Measurements from ENCODE around the gene RALGAPB. TPM values are rescaled to one million over a fixed set of nuclear protein-coding genes. Genes with fewer than 3 reads are reported as not detected.
"Not testable (repeated sequence)": the region's sequence is repeated elsewhere in the genome, so short reads cannot be mapped to it uniquely, and the experiment has no call there.

RALGAPB gene
- total and polyA plus RNA-seq, 5 donors = 8.3 to 26.9 (median 22.0) TPM

DNA sequence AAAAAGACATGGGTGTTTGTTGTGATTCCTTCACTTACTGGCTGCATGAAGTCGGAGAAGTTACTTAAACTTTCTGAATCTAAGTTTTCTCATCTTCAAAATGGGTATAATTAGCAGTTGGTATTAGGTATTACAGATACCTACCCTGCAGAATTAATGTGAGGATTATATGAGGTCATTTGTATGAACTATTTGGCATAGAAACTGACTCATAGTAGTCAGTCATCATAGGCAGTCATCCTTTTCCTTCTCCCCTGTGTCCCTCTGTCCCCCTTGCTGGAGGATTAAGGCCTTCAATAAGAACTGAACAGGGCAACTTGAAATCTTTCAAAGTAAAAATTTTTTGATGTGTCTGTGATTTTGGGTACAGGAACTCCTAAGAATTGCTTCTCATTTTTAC lies 26.3 kb downstream of the RALGAPB start:
- Histone ChIP-seq H3K27ac (ENCODE audit: low read length) (no peak overlapping the region), H3K9me3 (ENCODE audit: control insufficient read depth, low read length) (no peaks in the 10 kb centered on the region), H3K4me3 (ENCODE audit: low read length) (no peak overlapping the region), H3K27me3 (ENCODE audit: control insufficient read depth, insufficient read depth) (no peaks in the 10 kb centered on the region), H3K4me1 (ENCODE audit: control insufficient read depth, insufficient read depth, low read length) (peaks cover 1% of the 10 kb centered on the region)
- no peak for ATAC-seq
- DNase-seq = no peak
- WGBS = 95% methylated on average over 1 of the region's 1 CpG
- intact Hi-C loops (cut with DNase I) = no loop called here

DNA sequence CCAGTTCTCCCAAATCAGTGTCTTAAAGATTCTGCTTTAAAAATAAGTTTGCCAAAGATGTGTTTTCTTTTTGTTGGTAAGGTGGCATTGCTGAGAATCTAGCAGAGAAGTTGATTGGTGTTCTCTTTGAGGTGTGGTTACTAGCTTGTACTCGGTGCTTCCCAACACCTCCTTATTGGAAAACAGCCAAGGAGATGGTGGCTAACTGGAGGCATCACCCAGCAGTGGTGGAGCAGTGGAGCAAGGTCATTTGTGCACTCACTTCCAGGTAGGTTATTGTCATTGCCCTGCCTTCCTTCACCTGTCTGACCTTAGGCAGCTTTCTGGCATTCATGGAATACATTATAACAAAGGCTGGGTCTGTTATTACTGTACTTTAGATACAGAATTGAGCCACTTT lies 26.7 kb downstream of the RALGAPB start:
- no peaks in the 10 kb centered on the region for H3K27me3 ChIP-seq (ENCODE audit: control insufficient read depth, insufficient read depth)
- H3K4me3 ChIP-seq (ENCODE audit: low read length) = no peak overlapping the region
- ATAC-seq (no peak), DNase-seq (no peak)
- intact Hi-C loops (cut with DNase I) = no loop called here
- no peak overlapping the region for H3K27ac ChIP-seq (ENCODE audit: low read length)
- peaks cover 1% of the 10 kb centered on the region for H3K4me1 ChIP-seq (ENCODE audit: control insufficient read depth, insufficient read depth, low read length)
- no peaks in the 10 kb centered on the region for H3K9me3 ChIP-seq (ENCODE audit: control insufficient read depth, low read length)
- 42% methylated on average over 1 of the region's 1 CpG for WGBS

DNA sequence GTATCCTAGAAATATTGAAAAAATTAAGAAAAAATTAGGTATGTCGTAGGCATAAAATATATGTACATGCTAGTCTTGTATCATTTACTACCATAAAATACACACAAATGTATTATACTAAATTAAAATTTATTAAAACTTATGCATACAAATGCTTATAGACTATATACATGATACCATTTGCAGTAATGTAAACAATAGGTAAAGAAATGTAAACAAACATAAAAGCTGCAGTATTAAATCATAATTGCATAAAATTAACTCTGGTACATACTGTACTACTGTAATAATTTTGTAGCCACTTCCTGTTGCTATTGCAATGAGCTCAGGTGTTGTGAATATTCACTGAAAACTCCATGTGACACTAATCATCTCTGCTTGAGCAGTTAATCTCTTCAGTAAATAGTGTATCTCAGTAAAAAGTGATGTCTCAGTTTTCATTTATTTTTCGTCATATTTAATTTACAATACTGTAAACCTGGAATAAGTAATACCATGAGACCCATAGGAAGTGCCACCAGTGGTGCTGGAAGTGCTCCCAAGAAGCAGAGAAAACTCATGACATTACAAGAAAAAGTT lies 29.3 kb downstream of the RALGAPB start:
- intact Hi-C loops (cut with DNase I) = no loop called here

DNA sequence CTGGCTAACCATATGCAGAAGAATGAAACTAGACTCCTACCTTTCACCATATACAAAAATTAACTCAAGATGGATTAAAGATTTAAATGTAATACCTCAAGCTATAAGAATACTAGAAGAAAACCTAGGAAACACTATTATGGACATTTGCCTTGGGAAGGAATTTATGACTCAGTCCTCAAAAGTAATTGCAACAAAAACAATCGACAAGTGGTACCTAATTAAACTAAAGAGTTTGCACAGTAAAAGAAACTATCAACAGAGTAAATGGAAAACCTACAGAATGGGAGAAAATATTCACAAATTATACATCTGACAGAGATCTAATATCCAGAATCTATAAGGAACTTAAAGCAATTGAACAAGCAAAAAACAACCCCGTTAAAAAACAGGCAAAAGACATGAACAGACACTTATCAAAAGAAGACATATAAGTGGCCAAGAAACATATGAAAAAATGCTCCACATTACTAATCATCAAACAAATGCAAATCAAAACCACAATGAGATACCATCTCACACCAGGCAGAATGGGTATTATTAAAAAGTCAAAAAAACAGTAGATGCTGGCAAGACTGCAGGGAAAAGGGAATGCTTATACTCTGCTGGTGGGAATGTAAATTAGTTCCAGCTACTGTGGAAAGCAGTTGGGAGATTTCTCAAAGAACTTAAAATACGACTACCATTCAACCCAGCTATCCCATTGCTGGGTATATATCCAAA lies 31.9 kb downstream of the RALGAPB start:
- Histone ChIP-seq H3K4me3 (ENCODE audit: low read length) (no peak overlapping the region), H3K27ac (ENCODE audit: low read length) (no peak overlapping the region), H3K27me3 (ENCODE audit: control insufficient read depth, insufficient read depth) (no peaks in the 10 kb centered on the region), H3K4me1 (ENCODE audit: control insufficient read depth, insufficient read depth, low read length) (no peaks in the 10 kb centered on the region), H3K9me3 (ENCODE audit: control insufficient read depth, low read length) (no peaks in the 10 kb centered on the region)
- WGBS = 97% methylated on average over 3 of the region's 3 CpGs
- DNase-seq (no peak), ATAC-seq (no peak)
- intact Hi-C loops (cut with DNase I) = no loop called here

More for the DNA sequence above, 29.3 kb downstream of the RALGAPB start:
- Histone ChIP-seq H3K4me3 (ENCODE audit: low read length) (no peak overlapping the region), H3K27ac (ENCODE audit: low read length) (no peak overlapping the region), H3K4me1 (ENCODE audit: control insufficient read depth, insufficient read depth, low read length) (peaks cover 1% of the 10 kb centered on the region), H3K9me3 (ENCODE audit: control insufficient read depth, low read length) (no peaks in the 10 kb centered on the region), H3K27me3 (ENCODE audit: control insufficient read depth, insufficient read depth) (no peaks in the 10 kb centered on the region)
- WGBS = 96% methylated on average over 2 of the region's 2 CpGs
- no peak for DNase-seq
- no peak for ATAC-seq

DNA sequence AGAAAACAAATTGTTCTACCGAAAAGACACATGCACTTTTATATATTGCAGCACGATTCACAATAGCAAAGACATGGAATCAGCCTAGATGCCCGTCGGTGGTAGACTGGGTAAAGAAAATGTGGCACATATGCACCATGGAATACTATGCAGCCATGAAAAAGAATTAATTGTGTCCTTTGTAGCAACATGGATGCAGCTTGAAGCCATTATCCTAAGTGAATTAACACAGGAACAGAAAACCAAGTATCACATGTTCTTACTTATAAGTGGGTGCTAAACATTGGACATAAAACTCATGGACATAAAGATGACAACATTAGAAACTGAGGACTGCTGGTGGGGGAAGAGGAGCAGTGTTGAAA lies 32.4 kb downstream of the RALGAPB start:
- Histone ChIP-seq H3K4me1 (ENCODE audit: control insufficient read depth, insufficient read depth, low read length) (no peaks in the 10 kb centered on the region), H3K4me3 (ENCODE audit: low read length) (no peak overlapping the region), H3K27me3 (ENCODE audit: control insufficient read depth, insufficient read depth) (no peaks in the 10 kb centered on the region), H3K9me3 (ENCODE audit: control insufficient read depth, low read length) (no peaks in the 10 kb centered on the region), H3K27ac (ENCODE audit: low read length) (no peak overlapping the region)
- no peak for DNase-seq
- no peak for ATAC-seq
- WGBS = 98% methylated on average over 4 of the region's 4 CpGs
- intact Hi-C loops (cut with DNase I) = no loop called here

DNA sequence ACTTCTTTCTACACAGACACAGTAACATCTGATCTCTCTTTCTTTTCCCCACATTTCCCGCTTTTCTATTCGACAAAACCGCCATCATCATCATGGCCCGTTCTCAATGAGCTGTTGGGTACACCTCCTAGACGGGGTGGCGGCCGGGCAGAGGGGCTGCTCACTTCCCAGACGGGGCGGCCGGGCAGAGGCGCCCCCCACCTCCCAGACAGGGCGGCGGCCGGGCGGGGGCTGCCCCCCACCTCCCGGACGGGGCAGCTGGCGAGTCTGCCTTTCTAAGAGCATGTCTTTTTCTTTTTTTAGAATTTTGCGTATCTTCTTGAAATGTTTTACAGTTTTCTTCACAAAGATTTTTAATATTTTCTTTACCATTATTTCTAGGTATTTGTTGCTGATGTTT lies 39.1 kb downstream of the RALGAPB start:
- intact Hi-C loops (cut with DNase I); H3K4me1 ChIP-seq (ENCODE audit: control insufficient read depth, insufficient read depth, low read length); H3K27me3 ChIP-seq (ENCODE audit: control insufficient read depth, insufficient read depth); H3K4me3 ChIP-seq (ENCODE audit: low read length); H3K9me3 ChIP-seq (ENCODE audit: control insufficient read depth, low read length); H3K27ac ChIP-seq (ENCODE audit: low read length); DNase-seq; ATAC-seq: not testable (repeated sequence)
- 98% methylated on average over 19 of the region's 19 CpGs for WGBS

DNA sequence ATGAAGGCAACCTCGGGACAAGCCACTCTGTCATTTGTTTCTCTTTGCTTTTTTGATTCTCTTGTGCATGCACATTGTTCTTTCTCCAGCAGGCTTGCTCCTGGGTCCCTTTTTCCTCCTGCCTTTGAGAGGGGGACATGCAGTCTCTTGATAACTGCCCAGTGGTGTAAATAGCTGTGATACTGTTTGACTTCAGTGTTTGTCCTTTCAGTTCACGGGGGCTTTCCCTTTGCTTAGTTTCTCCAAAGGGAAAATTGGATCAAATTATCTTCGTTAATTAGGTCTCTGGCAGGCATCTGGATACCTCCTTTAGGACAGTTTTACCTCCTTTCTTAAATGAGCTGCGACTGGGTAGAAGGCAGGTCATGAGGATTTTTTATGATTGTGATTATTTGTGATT lies 41.5 kb downstream of the RALGAPB start:
- 87% methylated on average over 4 of the region's 4 CpGs for WGBS
- ATAC-seq (no peak), DNase-seq (no peak)
- intact Hi-C loops (cut with DNase I) = no loop called here
- Histone ChIP-seq H3K27me3 (ENCODE audit: control insufficient read depth, insufficient read depth) (no peaks in the 10 kb centered on the region), H3K9me3 (ENCODE audit: control insufficient read depth, low read length) (no peaks in the 10 kb centered on the region), H3K4me1 (ENCODE audit: control insufficient read depth, insufficient read depth, low read length) (no peaks in the 10 kb centered on the region), H3K27ac (ENCODE audit: low read length) (no peak overlapping the region), H3K4me3 (ENCODE audit: low read length) (no peak overlapping the region)

DNA sequence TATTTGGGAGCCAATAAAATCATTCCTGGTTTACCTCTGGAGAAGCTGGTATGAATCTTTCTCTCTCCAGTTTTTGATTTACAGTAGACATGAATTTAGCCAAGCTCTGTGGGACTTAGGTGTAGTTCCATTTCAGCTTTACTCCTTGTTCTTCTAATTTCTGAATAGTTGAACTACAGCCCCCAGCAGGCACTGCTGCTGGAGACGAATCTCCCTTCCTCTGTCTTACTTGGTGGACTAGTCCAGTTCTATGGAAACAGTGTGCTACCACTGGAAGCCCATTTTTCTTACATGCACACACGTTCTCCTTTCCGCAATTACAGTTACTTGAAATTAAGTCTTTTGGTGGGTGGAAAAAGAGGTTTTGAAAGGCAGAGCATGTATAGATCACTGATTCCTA lies 42.3 kb downstream of the RALGAPB start:
- Histone ChIP-seq H3K9me3 (ENCODE audit: control insufficient read depth, low read length) (no peaks in the 10 kb centered on the region), H3K4me3 (ENCODE audit: low read length) (no peak overlapping the region), H3K27me3 (ENCODE audit: control insufficient read depth, insufficient read depth) (no peaks in the 10 kb centered on the region), H3K4me1 (ENCODE audit: control insufficient read depth, insufficient read depth, low read length) (no peaks in the 10 kb centered on the region), H3K27ac (ENCODE audit: low read length) (no peak overlapping the region)
- intact Hi-C loops (cut with DNase I) = no loop called here
- ATAC-seq (no peak), DNase-seq (no peak)
- 80% methylated on average over 3 of the region's 3 CpGs for WGBS

DNA sequence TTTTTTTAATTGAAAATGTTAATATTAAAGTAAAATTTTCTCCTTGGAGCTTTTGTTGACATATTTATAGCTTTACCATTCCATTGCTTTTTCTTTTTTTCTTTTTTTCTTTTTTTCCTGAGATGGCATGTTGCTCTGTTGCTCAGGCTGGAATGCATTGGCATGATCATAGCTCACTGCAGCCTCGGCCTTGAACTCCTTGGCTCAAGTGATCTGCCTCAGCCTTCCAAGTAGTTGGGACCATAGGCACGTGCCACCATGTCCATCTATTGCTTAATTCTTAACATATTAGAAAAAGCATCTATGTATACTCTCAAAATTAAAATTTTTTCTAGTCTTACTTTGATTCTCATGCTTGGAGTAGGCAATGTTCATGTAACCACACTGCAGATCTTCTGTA lies 43.0 kb downstream of the RALGAPB start:
- intact Hi-C loops (cut with DNase I) = no loop called here
- DNase-seq (no peak), ATAC-seq (no peak)
- Histone ChIP-seq H3K4me3 (ENCODE audit: low read length) (no peak overlapping the region), H3K27me3 (ENCODE audit: control insufficient read depth, insufficient read depth) (no peaks in the 10 kb centered on the region), H3K27ac (ENCODE audit: low read length) (no peak overlapping the region), H3K4me1 (ENCODE audit: control insufficient read depth, insufficient read depth, low read length) (no peaks in the 10 kb centered on the region), H3K9me3 (ENCODE audit: control insufficient read depth, low read length) (no peaks in the 10 kb centered on the region)
- WGBS = 64% methylated on average over 2 of the region's 2 CpGs

DNA sequence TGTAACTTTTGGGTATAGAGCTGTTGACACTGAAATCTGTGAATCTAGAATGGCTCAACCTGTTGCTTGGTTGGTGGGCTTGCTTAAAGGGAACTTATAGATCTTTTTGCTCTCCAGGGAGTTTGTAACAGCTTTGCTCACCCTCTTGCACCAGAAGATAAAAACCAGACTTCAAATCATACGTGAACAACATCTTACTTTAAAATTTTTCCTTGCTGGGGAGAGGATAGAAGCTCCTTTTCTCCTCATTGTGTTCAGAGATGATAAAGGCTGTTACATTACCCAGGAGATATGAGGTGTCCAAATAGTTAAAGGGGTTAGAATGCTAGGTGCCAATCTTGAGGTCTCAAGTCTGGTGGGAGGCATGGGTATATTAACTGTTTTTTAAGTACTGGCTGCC lies 46.8 kb downstream of the RALGAPB start:
- Histone ChIP-seq H3K4me1 (ENCODE audit: control insufficient read depth, insufficient read depth, low read length) (no peaks in the 10 kb centered on the region), H3K27me3 (ENCODE audit: control insufficient read depth, insufficient read depth) (no peaks in the 10 kb centered on the region), H3K4me3 (ENCODE audit: low read length) (no peak overlapping the region), H3K27ac (ENCODE audit: low read length) (no peak overlapping the region), H3K9me3 (ENCODE audit: control insufficient read depth, low read length) (no peaks in the 10 kb centered on the region)
- DNase-seq (no peak), ATAC-seq (no peak)
- intact Hi-C loops (cut with DNase I) = no loop called here
- WGBS = 79% methylated on average over 1 of the region's 1 CpG

DNA sequence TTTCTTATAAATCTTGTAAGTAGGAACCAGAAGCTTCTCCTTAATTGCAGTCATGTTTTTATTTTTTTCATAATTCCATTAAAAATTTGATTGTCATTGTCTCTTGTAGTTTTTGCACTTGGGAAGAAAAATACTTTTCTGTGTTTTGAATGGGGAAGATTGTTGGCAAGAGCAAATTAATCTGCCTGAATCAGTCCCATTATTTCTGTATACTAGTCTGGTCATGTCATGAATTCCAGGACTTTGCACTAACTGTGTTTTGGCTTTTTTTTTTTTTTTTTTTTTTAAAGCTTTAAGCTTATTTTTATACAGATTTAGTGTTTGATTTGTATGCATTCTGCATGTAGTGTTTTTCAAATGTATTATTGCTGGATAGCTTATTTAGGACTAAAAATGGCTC lies 47.6 kb downstream of the RALGAPB start:
- Histone ChIP-seq H3K4me1 (ENCODE audit: control insufficient read depth, insufficient read depth, low read length) (no peaks in the 10 kb centered on the region), H3K4me3 (ENCODE audit: low read length) (no peak overlapping the region), H3K27me3 (ENCODE audit: control insufficient read depth, insufficient read depth) (no peaks in the 10 kb centered on the region), H3K9me3 (ENCODE audit: control insufficient read depth, low read length) (no peaks in the 10 kb centered on the region), H3K27ac (ENCODE audit: low read length) (no peak overlapping the region)
- ATAC-seq = no peak
- DNase-seq = no peak
- intact Hi-C loops (cut with DNase I) = no loop called here

DNA sequence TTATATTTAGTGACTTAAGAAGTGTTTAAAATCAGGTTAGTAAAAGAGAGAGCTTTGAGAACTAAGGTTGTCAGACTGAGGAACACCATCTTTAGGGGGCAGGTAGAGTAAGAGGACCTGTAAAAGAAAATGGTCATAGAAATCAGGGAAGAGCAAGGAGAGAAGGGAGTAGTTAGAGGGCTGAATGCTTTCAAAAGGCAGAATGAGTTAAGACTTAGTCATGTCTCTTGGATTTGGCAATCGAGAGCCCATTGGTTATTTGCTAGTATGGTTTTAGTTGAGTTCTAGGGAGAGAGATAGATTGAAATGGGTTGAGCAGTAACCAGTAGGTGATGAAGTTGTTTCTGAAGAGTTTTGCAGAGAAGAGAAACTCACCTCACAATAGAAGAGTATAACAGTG lies 51.1 kb downstream of the RALGAPB start:
- no peak overlapping the region for H3K4me3 ChIP-seq (ENCODE audit: low read length)
- H3K27me3 ChIP-seq (ENCODE audit: control insufficient read depth, insufficient read depth) = no peaks in the 10 kb centered on the region
- ATAC-seq (no peak), DNase-seq (no peak)
- H3K27ac ChIP-seq (ENCODE audit: low read length) = no peak overlapping the region
- intact Hi-C loops (cut with DNase I) = no loop called here
- H3K4me1 ChIP-seq (ENCODE audit: control insufficient read depth, insufficient read depth, low read length) = no peaks in the 10 kb centered on the region
- 96% methylated on average over 1 of the region's 1 CpG for WGBS
- H3K9me3 ChIP-seq (ENCODE audit: control insufficient read depth, low read length) = no peaks in the 10 kb centered on the region
